NOMO-1 treated with dmso at 0.1 percent for 144 hours (cell line): ENCODE results near the gene TMEM60.
A peak's percentile ranks its signal among the peaks of the same experiment; 100 is the strongest.
"Not testable (repeated sequence)": the region's sequence is repeated elsewhere in the genome, so short reads cannot be mapped to it uniquely, and the experiment has no call there.

ENCODE experiments used
- DNase-seq: peaks from one replicate; lab custom pipeline; 2025; ENCODE audit not compliant: unreplicated experiment; lab: John Stamatoyannopoulos, UW

The TMEM60 gene, protein sequence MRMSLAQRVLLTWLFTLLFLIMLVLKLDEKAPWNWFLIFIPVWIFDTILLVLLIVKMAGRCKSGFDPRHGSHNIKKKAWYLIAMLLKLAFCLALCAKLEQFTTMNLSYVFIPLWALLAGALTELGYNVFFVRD

DNA sequence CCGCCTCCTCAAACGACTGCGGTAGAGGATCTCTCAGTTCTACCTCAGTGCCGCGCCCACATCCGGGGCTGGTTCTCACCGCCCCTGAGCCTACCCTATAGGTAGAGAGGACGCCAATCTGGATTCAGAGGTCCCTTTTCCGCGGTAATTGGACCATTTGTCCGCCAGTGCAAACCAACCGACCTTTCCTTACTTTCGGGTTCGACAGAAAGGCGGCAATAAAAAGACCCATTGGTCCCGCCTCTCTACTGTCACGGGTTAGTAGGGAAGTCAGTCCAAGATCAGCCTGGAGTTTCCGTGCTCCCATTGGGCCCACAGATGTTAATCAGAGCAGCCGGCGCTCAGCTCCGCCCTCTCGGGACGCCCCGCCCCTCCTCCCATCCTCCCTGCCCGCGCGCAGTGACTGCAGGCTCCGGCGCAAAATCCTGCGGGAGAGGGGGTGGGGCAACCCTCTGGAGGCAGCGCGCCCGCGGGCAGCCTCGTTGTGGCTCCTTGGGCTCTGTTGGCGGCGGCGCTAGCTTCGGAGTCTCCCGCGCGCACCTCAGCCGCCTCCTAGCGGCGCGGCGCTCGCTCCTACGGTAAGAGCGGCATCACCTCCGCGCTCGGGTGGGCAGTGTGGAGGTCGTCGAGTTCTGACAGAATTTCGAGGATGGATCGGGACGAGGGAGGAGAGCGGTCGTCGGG lies at the start of gene TMEM60, which contains the start of gene PHTF2:
Gene TMEM60 (minus strand): TSS at position 41 of the 684 bp plus-strand sequence. CDS start 4,061 bp downstream, outside the sequence.
Gene PHTF2 (plus strand): TSS at position 380 of the 684 bp plus-strand sequence.
- DNase-seq: peak; percentile 100

DNA sequence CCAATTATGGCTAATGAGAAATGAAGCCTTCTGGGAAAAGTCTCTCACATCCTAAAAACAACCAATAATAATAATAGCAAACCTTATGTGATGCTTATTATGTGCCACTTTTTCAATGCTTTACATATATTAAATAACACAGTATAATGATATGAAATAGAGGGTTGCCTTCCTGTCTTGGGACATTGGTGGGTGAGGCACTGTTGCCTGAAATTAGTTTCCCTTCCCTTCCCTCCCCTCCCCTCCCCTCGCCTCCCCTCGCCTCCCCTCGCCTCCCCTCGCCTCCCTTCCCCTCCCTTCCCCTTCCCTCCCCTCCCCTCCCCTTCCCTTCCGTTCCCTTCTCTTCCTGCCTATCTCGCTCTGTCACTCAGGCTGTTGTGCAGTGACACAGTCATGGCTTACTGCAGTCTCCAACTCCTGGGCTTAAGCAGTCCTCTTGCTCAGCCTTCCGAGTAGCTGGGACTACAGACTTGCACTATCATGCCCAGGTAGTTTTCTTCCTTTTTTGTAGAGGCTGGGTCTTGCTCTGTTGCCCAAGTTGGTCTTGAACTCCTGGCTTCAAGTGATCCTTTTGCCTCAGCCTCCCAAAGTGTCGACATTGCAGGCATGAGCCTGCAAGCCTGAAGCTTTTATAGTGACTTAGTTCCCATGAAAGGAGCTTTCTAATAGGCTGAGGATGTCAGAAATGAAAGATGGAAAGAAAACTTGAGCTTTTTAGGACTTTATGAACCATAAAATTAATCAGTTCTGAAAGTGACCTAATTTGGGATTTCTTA lies 48.3 kb upstream of the TMEM60 start:
- no peak for DNase-seq

DNA sequence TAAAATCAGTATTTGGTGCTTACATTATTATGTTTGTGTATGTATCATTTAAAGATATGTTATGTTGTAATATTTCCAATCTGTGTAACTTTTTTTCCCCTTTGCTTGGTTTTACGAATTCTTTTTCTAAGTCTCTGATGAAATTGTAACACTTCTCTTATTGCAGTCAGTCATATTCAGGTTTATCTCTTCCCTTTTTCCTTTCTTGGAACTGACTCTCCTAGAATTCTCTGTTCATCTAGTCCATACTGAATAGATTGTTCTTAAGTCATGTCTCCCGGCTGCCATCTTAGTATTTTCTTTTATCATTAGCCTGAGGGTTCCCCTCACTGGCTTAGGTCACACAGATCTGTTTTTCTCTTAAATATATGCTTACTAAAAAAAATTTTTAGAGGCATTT lies 45.0 kb upstream of the TMEM60 start:
- no peak for DNase-seq

DNA sequence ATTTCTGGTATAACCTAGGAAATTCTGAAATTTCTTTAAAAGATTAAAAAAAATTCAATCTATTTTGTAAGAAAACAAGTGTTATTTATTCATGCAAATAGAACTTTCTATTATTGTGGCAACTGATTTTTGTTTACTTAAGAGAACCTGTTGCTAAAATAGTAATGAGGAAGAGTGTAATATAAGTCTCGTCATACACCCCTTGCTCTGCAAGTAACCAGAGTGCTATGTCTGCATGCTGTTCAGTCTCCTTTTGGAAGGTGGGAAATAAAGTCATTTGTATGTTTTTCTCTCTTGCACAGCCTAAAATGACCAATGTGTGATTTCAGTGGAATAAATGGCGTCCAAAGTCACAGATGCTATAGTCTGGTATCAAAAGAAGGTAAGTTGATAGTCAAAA lies 41.7 kb upstream of the TMEM60 start:
- DNase-seq: no peak

GRCh38 chr7:77838929-77839491 lies 40.8 kb upstream of the TMEM60 start:
- no peak for DNase-seq

GRCh38 chr7:77837966-77838365 lies 39.7 kb upstream of the TMEM60 start:
- no peak for DNase-seq

GRCh38 chr7:77837275-77837674 lies 39.0 kb upstream of the TMEM60 start:
- no peak for DNase-seq

- not testable (repeated sequence) for DNase-seq
Measured at GRCh38 chr7:77836425-77836824, 38.2 kb upstream of the TMEM60 start.

DNA sequence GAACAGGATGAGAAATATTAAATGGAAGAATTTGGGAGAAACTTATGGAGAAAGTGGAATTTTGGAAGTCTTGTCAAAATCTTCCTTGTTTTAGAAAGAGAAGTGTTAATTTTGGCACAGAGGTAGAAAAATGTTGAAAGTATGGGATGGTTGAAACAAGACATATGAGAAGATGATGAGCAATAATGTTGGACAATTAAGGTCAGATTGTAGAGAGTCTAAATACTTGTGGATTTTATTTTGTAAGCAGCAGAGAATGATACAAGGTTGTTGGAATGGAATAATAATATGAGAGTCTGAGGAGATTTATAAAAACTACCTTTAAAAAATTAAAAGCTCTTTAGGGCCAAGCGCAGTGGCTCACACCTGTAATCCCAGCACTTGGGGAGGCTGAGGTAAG lies 34.9 kb upstream of the TMEM60 start:
- DNase-seq: no peak

DNA sequence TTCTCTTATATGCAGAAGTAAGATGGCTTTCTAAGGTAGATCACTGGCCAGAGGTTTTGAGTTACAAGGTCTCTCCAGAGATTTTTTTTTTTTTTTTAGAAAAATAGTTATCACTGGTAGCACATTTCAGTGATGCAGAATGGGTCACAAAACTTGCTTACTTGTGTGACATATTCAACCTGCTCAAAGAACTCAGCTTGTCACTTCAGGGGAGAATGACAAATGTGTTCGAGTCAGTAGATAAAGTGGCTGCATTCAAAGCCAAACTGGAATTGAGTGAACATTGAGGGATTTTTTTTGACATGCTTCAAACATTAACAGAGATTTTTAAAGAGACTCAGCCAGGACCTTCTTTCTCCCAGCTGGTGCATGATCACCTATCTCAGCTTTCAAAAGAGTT lies 33.7 kb upstream of the TMEM60 start:
- DNase-seq: no peak

GRCh38 chr7:77831481-77831880 lies 33.2 kb upstream of the TMEM60 start:
- DNase-seq: no peak

DNA sequence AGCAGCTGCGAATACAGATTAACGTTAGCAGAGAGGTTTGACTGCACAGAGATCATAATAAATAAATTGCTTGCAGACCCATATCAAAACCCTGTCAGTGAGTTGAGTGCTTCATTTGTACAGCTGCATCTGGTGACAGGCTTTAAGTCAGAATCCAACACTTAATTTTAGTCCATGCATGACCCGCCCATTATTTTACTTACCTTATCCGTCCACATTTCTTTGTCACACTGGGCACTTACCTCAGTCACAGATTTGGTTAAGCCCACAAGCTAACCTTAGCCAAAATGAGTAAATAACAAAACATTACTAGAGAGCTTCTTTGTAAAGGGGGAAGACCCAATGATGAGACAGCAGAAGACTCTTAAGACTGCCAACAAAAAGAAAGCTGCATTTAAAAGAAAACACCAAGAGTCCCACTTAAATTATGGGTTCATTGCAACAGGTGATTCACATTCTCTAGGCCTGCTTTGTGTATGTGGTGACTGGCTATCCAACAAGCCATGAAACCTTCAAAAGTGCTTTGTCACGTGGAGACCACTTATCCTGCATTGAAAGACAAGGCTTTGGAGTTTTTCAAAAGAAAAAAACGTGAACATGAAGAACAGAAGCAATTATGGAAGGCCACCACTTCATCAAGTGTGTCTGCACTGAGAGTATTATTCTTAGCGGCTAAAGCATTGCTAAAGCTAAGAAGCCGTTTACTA lies 32.6 kb upstream of the TMEM60 start:
- DNase-seq: no peak

- no peak for DNase-seq
Measured at GRCh38 chr7:77827999-77828398, 29.8 kb upstream of the TMEM60 start.

GRCh38 chr7:77826300-77826699 lies 28.1 kb upstream of the TMEM60 start:
- no peak for DNase-seq

DNA sequence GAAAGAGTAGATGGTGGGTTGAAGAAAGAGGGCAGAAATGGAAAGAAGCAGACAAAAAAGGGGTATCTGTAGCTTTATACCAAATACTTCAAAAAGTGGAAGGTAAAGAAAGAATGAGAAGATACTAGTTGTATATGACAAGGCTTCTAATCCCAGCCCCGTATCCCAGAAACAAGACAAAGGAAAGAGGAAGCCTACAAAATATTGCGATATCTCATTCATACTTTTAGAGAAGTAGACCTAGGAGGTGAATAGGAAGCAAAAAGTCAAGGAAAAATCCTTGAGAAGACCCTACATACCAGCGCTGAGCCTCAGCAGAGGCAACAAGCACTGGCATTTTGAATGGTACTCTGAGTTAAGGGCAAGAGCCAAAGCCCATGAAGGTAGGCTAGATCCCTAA lies 26.9 kb upstream of the TMEM60 start:
- DNase-seq: peak; percentile 42

DNA sequence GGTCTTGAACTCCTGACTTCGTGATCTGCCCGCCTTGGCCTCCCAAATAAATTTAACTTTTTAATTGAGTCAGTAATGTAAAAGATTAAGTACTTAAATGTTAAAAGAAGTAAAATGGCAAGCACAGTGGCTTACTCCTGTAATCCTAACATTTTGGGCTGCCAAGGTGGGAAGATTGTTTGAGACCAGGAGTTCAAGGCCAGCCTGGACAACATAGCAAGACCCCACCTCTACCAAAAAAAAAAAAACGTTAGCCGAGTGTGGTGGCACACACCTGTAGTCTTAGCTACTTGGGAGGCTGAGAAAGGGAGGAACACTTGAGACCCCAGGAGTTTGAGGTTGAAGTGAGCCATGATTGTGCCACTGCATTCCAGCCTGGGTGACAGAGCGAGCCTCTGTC lies 26.4 kb upstream of the TMEM60 start:
- no peak for DNase-seq

GRCh38 chr7:77823787-77824186 lies 25.6 kb upstream of the TMEM60 start:
- no peak for DNase-seq

GRCh38 chr7:77822269-77822668 lies 24.0 kb upstream of the TMEM60 start:
- DNase-seq: no peak

- DNase-seq: no peak
Measured at GRCh38 chr7:77820967-77821366, 22.7 kb upstream of the TMEM60 start.

- DNase-seq: peak; percentile 72
Measured at GRCh38 chr7:77819021-77819420, 20.8 kb upstream of the TMEM60 start.

DNA sequence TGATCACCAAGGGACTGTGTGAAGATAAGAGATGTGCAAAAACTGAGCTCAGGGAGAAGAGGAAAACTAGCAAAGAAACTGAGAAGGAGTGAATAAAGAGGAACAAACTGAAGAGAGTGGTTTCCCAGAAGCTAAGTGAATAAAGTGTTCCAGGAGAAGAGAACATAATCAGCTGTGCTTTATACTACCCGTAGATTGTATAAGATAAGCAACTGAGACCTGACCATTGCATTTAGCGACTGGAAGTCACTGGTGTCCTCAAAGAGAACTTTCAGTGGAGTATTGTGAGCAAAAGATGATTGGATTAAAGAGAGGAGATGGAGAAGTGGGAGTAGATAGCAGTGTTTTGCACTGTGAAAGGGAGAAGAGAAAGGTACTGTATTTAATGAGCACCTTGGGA lies 14.9 kb upstream of the TMEM60 start:
- no peak for DNase-seq
